Sciatic nerve (tissue), 2 donors: ENCODE measurements around the gene FGFRL1. TPM values are rescaled to one million over a fixed set of nuclear protein-coding genes. Genes with fewer than 3 reads are reported as not detected.

ENCODE experiments used
- ATAC-seq: fragments of 200-7000 bp; cut with Tn5 transposase; one replicate; pipeline ENCODE4 v1.9.1; 2020; ENCODE audit warnings: mild to moderate bottlenecking, moderate library complexity
- DNase-seq: peaks from one replicate; pipeline ENCODE4 v3.0.0-alpha.2; 2020; ENCODE audit warnings: low spot score
- intact Hi-C: fragments of 100-400 bp; cut with DNase I; formaldehyde crosslinking; loops from one replicate; pipeline ENCODE4 v1.14.2; 2022
- total RNA-seq: library from RNA; stranded (reverse); fragmentation: NEBNext Ultra II Directional; extraction: Animal tissue kit (Norgen Biotek cat#: 25700); gene quantifications from one replicate; pipeline ENCODE4 v1.2.1, GENCODE V29; 2021
- donor health status: DM: no; HTN: no; CAD: no.
- donor health status: DM: no; HTN: no; CAD: no.

The FGFRL1 gene
- total RNA-seq, 1 donor from 2014 or later, result 16.6 TPM

DNA sequence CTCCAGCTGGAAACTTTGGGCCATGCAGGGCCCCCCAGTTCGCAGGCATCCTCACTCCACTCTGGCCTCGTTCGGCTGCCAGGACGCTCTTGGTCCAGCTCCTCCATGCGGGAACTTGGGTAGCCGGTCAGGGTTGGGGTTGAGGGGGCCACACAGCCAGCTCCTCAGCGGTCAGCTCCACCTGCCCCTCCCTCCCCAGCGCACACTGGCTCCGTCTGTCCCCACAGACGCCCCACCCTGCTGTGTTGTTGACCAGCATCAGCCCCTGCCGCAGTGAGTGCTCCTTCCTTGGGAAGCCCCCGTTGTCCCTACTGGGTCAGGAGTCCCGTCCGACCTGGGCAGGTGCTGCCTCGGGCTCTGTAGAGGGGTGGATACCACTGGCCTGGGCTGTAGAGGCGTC, 5.8 kb downstream of the FGFRL1 start:
- intact Hi-C loops, result no loop called here
- ATAC-seq (no peak), DNase-seq (no peak)

DNA sequence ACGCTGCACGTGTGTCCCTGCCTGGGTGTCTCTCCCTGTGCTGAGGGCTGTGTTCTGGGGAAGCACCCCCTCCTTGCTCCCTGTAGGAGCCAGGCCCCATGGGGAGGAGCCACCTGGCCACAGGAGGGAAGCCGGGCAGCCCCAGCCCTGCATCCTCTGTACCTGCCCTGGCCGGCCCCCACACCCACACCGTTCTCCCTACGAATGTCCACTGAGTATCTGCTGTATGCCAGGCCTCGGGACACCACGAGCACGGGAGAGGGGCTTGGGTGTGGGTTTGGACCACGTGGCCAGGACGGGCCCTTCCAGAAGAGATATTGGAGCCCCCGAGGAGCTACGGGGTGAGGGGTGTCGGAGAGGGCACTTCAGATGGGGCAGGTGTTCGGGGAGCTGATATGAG, 6.3 kb downstream of the FGFRL1 start:
- no peak for ATAC-seq
- no peak for DNase-seq
- intact Hi-C loops, result no loop called here

DNA sequence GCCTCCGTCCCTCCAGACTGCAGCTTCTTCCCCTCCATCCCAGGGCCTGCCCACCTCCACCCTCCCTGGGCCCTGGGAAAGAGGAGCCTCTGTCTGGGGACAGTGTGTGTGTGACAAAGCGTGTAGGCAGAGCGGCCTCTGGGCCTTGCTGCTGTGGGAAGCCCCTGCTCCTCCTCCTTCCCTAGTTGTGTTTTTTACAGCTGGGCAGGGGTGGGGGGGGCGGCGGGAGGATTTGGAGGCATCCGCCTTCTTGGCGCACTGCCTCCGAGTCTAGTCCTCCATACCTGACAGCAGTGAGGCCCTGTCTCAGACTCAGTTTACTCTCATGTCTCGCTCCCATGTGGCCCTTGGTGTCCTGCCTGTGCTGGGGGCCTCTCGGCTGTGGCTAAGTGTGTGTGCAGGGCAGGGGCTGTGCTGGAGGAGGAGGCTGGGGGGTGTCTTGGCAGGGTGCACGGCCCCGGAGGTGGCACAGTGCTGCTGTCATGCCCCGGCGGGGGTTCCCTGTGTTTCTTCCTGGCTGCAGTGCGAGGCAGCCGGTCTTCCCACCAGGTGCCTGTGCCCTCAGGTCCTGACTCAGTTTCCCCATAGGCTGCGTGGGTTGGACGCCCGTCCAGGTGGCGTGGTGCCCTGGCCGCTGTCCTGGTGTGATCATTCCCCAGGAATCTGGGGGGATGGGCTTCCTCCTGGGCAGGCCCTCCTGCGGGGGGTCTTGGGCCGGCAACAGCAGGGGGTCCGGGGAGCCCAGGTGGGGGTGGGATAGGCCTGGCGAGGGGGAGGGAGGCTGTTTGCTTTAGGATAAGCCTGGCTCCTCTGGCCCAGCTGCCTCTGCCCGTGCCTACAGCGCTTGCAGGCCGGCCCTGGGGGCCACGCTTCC, 7.0 kb downstream of the FGFRL1 start:
- ATAC-seq (no peak), DNase-seq (no peak)
- intact Hi-C loops, result no loop called here

DNA sequence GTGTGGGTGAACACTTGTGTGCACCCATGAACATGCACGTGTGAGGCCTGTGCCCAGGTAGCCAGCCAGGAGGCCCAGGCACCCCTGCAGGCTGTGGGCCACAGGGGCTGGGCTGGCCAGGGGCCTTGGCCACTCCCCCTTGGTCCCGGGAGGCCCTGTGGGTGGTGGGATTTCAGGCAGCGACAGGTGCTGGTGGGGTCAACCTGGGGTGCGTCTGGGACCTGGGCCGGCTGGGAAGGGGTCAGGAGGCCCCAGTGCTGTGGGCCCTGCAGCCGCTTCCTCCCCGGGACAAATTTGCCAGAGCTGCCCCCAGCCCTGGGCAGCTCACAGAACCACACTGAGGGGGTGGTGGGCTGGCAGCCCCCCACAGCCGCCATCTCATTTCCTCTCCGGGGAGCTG, 7.9 kb downstream of the FGFRL1 start:
- intact Hi-C loops, result no loop called here
- DNase-seq, result no peak
- ATAC-seq, result no peak

DNA sequence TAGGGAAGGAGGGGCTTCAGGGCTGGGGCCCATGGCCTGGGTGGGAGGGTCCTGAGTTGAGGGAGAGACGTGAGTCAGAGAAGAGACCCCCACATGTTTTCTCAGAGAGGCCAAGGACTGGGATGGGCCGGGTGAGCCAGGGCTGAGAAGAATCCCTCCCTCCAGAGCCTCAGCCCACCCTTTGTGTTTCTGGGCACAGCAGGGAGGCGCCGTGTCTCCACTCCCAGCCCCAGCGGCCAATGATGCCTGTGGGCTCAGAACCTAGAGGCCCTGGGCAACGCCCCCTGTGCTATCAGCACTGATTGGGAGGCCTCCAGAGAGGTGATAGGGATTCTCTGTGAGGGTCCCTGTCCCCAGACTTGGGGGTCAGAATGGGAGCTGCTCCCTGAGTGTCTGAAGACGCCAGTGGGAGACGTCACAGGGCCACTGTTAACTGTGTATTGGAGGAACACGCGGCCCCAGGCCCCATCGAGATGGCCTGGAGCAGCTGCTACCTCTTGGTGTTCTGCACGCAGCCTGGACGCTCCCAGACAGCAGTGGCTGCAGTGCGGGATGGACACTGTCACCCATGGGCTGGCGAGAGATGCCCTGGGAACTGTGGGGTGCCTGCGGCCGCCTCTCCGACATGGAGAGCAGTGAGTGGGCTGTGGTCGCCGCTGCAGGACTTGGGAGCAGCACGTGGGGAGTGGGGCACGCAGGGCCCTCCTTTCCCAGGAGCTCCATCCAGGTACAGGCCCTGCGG, 8.5 kb downstream of the FGFRL1 start:
- intact Hi-C loops, result no loop called here
- ATAC-seq (no peak), DNase-seq (no peak)

DNA sequence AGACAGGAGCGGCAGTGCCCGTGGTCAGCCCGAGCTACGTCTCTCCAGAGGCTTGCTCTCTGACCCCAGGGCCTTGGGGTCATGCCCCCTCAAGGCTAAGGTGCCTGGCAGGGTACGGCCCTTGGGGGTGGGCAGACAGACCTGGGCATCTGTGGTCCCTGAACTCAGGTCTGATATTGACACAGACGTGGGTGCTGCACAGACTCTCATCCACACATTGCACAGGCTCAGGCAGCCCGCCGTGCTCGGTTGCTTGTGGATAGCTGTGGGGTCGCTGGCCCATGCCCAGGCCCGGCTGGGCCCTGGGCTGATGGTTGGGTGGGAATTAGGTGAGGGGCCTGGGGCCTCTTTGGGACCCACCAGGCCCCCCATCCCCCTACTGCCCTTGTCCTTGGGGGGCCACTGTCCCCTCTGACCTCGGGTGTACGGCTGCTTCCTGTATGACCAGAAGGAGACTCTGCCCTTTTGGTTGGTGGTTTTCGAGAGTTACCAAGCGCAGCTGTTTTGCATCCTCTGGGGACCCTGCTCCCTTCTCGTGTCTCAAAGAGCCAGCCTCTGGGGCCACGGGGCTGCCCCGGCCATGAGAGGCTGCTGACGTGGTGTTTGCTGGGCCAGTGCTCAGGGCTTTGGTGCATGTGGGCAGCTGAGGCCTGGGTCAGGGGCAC, 10.1 kb downstream of the FGFRL1 start:
- ATAC-seq, result no peak

DNA sequence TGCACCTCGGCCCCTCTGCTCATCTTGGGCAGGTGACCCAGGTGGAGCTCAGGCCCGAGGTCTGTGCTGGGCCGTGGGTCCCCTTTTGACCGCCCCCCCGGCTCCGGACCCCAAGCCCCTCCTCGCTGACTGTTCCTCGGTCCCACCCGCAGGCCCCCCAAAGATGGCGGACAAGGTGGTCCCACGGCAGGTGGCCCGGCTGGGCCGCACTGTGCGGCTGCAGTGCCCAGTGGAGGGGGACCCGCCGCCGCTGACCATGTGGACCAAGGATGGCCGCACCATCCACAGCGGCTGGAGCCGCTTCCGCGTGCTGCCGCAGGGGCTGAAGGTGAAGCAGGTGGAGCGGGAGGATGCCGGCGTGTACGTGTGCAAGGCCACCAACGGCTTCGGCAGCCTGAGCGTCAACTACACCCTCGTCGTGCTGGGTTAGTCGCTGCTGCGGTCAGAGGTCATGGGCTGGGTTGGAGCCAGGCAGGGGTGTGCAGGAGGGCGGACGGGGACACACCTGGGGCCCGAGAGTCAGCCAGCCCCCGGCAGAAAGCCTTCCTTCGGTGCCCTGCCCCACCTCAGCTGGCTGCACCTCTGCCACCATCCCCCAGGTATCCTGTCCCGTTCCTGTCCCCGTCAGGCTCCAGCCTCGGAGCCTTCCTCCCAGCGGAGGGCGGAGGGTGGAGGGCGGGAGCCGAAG, 10.8 kb downstream of the FGFRL1 start:
- intact Hi-C loops, result no loop called here
- DNase-seq (no peak), ATAC-seq (no peak)

More for the DNA sequence above, 10.1 kb downstream of the FGFRL1 start:
- intact Hi-C loops, result no loop called here
- DNase-seq, result no peak

DNA sequence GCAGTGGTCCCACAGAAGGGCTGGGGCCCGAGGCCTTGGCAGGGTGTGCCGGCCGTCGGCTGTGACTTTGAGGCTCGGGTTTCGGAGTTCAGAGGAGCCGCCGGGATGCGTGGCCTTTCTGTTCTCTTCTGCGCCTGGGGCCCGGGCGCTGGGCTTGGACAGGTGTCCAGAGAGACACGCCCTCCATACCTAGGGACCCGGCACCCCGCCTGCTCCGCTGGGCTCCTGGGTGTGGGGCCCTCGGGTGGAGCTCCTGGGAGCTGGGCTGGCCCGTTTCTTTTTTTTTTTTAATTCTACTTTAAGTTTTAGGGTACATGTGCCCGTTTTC, 11.3 kb downstream of the FGFRL1 start:
- intact Hi-C loops, result no loop called here
- ATAC-seq, result no peak

DNA sequence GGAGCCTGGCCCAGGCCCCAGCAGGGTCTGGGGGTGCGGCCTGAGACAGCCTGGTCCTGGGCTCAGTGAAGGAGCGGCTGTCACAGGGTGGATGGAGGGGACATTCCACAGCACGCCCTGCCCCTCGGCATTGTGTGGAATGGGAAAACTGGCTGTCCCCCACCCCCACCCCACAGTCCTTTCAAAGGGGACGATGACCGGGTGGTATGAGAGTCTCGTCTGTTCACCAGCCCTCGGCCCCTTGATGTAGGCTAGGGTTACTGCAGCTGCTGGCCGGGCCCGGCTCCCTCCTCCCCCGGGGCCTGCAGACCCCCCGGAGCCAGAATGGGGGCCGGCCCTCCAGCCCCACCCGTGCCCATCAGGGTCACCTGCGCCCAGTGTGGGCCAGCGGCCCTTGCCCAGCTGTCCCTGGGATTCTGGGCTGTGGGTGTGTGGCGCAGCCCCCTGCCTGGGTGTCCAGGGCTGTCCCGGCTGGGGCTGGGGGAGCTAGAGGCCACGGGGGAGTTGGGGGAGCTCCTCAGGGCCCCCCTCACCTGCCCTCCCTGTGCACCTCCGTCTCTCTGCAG, 11.7 kb downstream of the FGFRL1 start:
- intact Hi-C loops, result no loop called here
- ATAC-seq, result no peak
- no peak for DNase-seq

More for the DNA sequence above, 11.3 kb downstream of the FGFRL1 start:
- DNase-seq, result no peak

DNA sequence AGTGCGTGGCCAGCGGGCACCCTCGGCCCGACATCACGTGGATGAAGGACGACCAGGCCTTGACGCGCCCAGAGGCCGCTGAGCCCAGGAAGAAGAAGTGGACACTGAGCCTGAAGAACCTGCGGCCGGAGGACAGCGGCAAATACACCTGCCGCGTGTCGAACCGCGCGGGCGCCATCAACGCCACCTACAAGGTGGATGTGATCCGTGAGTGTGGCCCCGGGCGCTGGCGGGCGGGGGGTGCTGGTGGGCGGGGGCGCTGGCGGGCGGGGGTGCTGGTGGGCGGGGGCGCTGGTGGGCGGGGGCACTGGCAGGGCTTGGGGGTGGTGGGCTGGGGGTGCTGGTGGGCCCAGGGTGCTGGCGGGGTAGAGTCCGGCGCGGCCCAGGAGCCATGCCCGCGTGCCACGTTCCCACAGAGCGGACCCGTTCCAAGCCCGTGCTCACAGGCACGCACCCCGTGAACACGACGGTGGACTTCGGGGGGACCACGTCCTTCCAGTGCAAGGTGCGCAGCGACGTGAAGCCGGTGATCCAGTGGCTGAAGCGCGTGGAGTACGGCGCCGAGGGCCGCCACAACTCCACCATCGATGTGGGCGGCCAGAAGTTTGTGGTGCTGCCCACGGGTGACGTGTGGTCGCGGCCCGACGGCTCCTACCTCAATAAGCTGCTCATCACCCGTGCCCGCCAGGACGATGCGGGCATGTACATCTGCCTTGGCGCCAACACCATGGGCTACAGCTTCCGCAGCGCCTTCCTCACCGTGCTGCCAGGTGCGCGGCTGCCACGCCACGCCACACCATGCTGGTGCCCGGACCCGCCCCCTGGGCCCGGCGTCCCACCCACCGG, 12.7 kb downstream of the FGFRL1 start:
- no peak for DNase-seq
- ATAC-seq, result no peak
- intact Hi-C loops, result no loop called here

DNA sequence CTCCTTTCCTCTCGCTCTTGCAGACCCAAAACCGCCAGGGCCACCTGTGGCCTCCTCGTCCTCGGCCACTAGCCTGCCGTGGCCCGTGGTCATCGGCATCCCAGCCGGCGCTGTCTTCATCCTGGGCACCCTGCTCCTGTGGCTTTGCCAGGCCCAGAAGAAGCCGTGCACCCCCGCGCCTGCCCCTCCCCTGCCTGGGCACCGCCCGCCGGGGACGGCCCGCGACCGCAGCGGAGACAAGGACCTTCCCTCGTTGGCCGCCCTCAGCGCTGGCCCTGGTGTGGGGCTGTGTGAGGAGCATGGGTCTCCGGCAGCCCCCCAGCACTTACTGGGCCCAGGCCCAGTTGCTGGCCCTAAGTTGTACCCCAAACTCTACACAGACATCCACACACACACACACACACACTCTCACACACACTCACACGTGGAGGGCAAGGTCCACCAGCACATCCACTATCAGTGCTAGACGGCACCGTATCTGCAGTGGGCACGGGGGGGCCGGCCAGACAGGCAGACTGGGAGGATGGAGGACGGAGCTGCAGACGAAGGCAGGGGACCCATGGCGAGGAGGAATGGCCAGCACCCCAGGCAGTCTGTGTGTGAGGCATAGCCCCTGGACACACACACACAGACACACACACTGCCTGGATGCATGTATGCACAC, 13.6 kb downstream of the FGFRL1 start:
- no peak for ATAC-seq
- intact Hi-C loops, result no loop called here
- DNase-seq, result no peak

DNA sequence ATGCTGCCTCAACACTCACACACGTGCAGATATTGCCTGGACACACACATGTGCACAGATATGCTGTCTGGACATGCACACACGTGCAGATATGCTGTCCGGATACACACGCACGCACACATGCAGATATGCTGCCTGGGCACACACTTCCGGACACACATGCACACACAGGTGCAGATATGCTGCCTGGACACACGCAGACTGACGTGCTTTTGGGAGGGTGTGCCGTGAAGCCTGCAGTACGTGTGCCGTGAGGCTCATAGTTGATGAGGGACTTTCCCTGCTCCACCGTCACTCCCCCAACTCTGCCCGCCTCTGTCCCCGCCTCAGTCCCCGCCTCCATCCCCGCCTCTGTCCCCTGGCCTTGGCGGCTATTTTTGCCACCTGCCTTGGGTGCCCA, 14.7 kb downstream of the FGFRL1 start:
- no peak for DNase-seq
- intact Hi-C loops, result no loop called here
- ATAC-seq, result peak; percentile 29

DNA sequence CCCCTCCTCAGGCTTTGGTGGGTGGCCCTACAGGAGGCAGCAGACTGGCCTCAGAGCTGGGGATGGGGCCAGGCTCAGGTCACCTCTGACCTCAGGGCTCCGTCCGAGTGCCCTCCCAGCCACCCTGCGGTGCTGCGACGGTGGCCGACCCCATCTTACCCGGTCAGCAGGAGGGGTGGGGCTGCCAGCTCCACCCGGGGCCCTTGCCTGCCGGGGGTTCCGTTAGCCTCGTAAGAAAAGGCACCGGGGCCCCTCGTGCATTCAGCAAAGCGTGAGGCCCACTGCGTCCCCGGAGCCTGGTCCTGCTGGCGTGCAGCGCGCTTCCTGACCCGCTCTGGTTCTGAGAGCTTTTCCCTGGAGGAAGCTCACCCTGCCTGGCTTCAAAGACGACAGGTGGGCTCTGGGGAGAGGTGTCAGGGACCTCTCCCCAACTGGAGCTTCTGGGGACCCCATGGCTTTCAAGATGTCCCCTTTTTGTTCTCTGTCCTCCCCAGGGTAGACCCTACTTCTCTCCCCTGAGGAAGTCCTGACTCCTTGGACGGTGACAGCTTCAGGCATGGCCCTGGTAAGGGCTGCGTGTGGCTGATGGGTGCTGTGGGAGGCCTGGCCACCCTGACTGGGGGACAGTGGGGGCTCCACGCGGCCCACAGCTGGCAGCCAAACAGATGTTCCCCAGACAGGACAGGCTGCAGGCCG, 15.9 kb downstream of the FGFRL1 start:
- intact Hi-C loops, result no loop called here
- no peak for DNase-seq

DNA sequence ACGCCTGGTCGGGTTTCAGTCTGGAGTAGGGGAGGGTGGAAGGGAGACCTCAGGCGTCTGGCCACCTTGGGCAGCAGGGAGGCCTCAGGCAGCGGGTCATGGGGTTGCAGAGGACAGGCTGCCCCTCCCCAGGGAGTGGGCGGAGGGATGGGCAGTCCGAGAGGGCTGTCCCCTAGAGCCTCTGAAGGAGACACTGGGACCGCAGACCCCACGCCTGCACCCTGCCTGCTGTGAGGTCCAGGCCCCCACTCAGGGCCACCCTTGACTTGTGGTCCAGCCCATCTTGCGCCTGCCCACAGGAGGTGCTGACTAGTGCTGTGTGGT, 16.5 kb downstream of the FGFRL1 start:
- no peak for DNase-seq

More for the DNA sequence above, 15.9 kb downstream of the FGFRL1 start:
- ATAC-seq, result peak; percentile 2

DNA sequence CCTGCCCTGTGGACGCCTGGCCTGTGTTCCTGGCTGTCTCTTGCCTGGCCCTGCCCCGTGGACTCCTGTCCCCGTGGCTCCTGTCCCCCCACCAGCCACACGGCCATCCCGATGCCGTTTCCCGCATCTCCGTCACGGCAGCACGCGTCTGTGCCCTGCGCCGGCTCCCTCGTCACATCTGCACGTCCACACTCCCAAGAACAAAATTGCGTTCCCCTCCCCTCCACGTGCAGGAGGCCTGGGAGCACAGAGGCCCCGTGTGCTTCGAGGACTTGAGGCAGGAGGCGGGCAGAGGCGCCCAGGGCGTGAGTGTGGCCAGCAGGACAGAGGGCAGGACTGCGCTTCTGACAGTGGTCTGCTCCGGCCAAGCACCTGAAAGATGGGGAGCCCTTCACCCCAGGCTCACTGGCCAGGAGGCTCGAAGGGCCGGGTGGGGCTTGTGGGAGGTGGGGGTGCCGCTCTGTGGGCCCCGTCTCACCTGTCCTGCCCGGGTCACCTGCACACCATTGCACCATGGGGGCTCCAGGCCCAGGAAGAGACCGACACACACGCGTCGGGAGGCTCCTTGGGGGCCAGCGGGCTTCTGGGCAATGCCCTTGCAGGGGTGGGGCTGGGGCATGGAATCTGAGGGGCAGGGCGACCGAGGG, 17.3 kb downstream of the FGFRL1 start:
- intact Hi-C loops, result no loop called here
- no peak for ATAC-seq
- DNase-seq, result no peak

More for the DNA sequence above, 16.5 kb downstream of the FGFRL1 start:
- intact Hi-C loops, result no loop called here
- ATAC-seq, result no peak

DNA sequence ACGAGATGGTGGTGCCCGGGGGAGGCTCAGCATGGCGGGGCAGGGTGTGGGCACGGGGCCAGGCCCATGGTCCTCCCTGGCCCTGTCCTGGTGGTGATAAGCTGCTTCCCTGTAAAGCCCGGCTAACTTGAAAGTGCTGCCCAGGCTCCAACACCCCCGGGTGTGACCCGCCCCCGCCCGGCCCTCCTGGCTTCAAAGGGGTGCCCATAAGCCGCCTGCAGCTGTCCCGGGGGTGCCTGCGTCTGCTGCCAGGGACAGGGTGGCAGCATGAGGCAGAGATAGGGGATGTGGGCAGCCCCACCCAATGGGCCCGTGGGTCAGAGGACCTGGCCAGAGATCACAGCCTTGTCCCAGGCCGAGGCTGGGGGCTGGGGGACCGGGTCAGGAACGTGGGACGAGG, 18.1 kb downstream of the FGFRL1 start:
- intact Hi-C loops, result no loop called here
- ATAC-seq, result no peak
- DNase-seq, result no peak

DNA sequence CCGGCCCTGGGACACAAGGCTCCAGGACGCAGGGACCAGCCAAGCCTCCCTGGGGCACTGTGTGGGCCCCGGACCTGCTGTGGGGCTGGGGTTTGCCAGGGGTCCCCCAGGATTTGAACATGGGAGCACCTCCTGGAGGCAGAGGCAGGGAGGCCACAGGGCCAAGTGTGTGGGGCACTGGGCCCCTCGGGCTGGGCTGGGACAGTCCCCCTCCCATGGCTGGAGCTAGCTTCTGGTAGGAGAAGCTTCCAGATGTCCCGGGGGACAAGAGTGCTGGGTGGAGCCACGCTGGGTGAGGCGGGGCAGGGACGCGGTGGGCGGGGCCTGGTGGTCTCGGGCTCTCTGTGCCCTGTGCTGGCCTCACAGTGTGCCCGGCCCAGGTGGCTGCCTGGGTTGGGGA, 18.6 kb downstream of the FGFRL1 start:
- DNase-seq (no peak), ATAC-seq (no peak)

More for the DNA sequence above, 18.6 kb downstream of the FGFRL1 start:
- intact Hi-C loops, result no loop called here
